Measurements from ENCODE around the gene SPEG.
A peak's percentile ranks its signal among the peaks of the same experiment; 100 is the strongest.

SPEG gene

DNA sequence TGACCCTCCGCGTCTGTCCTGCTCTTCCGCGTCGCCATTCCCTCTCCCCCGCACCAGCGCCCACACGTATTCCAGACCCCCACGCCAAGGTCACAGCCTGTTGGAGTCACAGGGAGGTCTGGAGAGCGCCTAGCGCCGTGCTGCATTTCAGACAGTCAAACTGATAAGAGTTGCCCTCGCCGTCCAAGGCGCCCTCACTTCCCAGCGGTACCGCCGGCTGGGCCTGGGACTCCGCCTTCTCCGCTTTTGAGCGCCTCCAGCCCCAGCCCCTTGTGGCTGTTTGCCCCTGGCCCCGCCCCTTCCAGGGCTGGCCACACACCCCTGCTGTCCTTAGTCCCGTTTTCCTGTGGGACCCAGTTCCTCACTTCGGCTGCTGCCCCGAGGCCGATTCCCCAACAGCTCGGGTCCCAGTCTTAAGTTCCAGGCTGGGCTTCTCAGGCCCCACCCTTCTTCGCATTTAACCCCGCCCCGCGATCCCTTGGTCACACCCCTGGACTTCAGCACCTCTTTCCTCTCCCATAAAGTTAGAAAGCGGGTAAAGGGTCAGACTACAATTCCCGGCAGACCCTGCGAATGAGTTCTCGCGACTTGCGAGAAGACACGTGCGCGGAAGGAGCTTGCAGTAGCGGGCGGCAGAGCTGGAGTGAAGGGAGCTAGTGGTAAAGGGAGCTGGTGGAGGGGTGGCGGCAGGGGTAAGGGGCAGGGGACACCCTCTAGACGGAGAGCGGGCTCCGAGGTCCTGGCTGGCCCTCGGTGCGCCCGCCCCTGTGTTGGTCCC, 63.8 kb downstream of the SPEG start, which contains the start of gene GMPPA:
Gene GMPPA (plus strand): TSS at position 612 of the 778 bp plus-strand sequence. CDS start 1,085 bp downstream, outside the sequence.
- peak; percentile 95 for DNase-seq

DNA sequence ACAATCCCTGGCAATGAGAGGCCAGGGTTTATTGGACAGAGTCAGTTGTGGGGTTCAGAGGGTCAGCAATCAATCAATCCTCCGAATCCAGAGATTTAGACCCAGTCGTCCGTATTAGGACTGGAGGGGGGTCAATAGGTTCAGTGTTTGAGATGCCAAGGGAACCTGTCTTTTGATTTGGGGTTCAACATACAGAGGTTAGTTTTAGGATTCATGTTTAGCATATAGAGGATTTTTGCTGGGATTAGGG, 64.3 kb downstream of the SPEG start:
- no peak for DNase-seq

DNA sequence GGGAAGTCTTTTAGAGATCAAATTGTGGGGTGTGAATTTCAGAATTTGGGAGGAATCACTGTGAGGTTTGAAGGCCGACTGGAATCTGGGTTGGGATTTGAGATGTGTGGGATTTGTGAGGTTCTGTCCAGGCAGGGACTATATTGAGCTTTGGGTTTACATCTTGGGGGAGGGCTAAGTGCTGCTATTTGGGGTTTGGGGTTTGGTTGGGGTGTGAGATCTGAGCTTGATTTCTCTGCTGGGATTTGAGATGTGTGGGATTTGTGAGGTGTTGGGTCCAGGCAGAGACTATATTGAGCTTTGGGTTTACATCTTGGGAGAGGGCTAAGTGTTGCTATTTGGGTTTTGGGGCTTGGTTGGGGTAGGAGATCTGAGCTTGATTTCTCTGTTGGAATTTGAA, 64.9 kb downstream of the SPEG start:
- no peak for DNase-seq

DNA sequence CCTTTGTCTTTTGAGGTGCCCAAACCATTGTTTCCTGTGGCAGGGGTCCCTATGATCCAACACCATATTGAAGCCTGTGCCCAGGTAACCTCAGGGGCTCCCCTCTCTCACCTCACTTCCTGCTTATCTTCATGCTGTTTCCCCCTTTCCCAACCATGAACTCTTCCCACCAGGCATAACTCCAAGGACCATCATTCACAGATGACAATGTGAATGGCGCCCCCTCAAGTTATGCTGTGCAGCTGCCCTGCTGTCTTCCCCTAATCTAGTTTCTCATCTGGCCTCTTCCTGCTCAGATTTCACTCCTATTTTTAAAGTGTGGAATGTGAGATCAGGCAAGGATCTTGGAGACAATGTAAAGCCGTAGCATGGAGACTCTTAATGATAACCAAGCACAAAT, 65.5 kb downstream of the SPEG start:
- no peak for DNase-seq

DNA sequence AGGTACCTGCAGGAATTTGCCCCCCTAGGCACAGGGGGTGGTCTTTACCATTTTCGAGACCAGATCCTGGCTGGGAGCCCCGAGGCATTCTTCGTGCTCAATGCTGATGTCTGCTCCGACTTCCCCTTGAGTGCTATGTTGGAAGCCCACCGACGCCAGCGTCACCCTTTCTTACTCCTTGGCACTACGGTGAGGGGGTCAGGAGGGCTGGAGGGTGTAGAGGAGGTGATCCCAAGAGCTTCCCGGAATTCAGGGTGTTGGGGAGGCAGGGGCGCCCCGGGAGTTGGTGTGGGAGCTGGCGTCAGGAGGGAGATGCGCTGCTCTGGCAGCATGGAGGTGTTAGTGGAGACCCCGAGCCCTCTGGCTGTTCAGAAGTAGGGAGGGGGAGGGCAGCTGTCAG, 67.2 kb downstream of the SPEG start:
- no peak for DNase-seq

DNA sequence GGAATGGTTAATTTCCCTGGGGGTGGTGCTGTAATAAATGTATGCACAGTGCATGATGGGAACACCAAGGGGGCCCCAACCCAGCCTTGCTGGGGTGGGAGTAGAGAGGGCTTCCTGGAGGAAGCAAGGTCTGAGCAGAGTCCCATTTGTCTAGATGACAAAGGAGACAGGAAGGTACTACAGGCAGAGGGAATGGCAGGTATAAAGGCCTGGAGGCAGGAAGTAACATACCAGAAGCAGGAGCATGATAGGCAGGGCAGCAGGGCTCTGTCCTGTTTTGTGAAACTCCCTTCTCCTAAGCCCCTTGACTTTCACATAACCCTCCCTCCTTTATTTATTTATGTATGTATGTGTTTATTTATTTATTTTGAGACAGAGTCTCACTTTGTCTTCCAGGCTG, 68.0 kb downstream of the SPEG start:
- no peak for DNase-seq

DNA sequence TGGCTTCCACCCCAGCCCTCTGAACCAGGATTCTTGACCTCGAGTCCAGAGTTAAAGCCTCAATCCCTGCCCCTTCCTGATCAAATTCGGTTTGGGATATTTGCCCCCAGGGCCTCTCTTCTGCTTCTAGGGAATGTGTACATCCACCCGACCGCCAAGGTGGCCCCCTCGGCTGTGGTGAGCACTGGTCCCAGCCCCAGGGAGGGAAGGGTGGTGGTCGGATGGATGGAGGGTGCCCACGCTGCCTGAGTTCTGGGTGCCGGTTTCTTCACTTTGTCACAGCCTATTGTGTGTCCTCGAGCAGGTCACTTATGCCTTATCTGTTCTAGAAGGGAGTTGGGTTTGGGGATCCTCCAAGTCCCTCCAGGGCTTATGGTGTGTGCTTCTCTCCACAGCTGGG, 70.9 kb downstream of the SPEG start:
- DNase-seq: no peak

DNA sequence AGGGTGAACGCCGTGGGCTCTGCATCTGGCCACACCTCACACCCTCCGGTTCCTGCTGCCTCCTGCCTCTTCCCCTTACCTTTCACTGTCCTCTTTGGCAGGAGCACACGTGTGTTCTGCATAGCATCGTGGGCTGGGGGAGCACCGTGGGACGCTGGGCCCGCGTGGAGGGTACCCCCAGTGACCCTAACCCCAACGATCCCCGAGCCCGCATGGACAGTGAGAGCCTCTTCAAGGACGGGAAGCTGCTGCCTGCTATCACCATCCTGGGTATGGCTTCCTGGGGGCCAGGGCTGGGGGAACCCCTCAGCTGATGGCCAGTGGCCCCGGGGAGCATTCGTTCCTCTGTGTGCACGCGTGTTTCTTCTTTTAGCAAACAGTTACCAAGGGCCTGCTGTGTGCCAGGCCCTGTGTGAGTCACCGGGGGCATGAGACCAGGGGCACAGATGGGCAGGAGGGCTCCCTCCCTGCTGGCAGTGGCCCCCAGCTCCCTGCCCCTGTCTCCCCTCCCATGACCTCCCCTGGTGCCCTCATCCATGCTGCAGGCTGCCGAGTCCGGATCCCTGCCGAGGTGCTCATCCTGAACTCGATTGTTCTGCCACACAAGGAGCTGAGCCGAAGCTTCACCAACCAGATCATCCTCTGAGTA, 71.6 kb downstream of the SPEG start:
- DNase-seq: no peak

DNA sequence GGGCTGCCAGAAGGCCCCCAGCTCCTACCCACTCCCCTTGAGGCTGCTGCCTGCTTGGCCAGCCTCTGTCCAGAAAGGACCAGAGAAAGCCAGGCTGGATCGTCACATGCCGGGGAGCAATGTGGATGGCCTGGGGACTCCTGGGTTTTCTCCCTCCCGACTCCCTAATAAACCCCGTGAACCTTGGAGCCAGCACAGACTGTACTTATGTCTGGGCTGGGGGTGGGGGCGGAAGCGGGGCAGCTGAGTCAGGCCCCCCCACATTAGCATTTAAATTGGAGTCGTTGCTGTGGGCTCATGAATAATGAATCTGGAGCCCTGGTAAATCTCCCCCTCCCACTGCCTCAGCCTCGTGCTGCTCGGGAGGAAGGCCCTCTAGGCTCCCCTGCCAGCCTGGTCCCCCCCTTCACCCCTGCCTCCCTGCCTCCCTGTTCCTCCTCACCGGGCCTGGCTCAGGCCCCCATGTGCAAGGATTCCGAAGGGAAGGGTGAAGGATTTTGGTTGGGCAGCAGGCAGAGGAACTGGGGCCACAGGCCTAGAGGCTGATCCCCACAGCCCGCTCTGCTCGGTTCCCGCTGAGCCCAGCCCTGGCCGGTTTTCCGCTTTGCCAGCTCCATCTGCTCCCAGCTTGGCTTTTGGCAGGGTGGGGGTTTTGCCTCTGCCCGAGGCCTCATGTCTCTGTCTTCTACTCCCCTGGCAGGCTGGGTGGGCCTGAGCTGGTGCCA, 72.3 kb downstream of the SPEG start:
- DNase-seq: no peak

DNA sequence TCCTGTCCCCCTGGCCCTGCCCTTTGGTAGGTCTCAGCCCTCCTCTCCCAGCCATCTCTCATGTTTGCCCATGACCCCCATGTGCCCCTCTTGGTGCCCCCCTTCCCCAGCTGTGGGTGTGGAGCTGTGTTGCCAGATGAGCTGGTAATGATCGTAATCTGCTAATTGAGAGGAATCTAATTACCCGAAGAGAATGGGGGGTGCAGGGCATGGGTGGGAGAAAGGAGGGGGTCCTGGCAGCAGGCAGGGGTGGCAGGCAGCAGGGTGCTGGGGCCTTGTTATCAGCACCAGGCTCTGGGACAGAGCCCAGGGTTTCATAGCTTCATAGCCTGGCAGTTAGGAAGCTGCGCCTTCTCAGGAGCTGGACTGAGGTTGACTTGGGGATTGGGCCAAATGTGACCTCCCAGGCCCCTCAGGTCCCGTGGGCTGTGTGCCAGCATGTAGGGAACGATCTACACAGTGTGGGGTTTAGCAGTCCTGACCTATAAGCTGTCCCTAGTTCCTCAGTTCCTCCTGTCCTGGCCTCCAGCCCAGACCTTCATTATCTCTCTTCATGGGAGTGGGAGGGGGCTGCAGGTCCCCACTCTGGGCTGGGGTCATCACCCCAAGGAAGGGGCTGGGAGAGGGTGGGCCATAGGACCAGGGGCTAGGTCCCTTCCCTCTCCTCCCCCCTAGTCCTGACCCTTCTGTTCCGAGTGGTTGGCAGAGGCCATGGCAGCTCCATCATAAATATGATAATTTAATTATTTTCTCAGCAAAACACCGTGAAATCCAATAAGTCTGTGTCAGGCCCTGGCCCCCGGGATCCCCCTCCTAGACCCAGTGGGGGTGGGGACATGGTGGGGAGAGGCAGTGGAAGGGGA, 73.2 kb downstream of the SPEG start:
- no peak for DNase-seq

DNA sequence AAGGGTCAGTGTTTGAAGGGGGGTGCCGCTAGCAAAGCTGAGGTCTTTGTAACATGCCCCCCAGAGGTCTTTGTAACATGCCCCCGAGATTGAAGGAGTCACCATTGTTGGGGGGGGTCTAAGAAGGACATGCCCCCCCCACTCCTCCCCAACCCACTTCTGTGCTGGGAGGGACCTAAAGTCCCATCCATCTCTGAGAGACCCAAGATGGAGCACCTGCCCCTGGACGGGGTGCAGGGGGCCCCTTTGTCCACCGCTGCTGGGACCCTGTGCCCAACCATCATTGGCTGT, 73.7 kb downstream of the SPEG start:
- DNase-seq: no peak

DNA sequence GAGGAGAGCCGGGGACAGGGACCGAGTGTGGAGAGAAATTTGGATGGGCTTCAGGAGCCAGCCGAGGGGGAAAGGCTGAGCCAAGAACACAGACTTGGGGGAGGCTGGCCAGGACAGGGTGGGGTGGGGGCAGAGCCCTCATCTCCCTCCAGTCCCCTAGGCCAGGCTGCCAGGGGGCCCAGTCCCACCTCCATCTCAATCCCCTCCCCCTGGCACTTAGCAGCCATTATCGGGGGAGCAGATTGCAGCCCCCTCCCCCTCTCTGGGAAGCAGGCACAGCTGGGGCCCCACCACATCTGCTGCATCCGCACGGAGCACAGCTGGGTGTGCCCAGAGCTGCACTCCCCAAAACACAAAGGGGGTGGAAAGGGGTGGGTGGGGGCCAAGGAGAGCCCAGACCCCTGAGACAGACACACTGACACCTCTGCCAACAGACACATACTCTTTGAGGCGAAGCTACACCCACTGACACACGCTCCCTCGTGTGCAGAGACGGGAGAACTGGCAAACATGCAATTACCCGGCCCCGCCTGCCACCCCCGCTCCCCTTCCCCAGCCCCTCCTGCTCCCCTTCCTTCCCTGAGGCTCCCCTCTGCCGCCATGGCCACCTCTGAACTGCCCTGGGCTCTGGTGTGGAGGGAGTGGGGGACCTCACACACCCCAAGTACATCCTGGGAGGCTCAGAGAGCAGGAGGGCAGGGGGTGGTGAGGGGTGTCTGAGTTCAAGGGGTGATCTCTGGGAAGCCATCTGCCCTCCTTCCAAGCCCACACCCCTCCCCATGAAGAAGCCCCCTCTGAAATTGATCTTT, 74.5 kb downstream of the SPEG start:
- DNase-seq: no peak

DNA sequence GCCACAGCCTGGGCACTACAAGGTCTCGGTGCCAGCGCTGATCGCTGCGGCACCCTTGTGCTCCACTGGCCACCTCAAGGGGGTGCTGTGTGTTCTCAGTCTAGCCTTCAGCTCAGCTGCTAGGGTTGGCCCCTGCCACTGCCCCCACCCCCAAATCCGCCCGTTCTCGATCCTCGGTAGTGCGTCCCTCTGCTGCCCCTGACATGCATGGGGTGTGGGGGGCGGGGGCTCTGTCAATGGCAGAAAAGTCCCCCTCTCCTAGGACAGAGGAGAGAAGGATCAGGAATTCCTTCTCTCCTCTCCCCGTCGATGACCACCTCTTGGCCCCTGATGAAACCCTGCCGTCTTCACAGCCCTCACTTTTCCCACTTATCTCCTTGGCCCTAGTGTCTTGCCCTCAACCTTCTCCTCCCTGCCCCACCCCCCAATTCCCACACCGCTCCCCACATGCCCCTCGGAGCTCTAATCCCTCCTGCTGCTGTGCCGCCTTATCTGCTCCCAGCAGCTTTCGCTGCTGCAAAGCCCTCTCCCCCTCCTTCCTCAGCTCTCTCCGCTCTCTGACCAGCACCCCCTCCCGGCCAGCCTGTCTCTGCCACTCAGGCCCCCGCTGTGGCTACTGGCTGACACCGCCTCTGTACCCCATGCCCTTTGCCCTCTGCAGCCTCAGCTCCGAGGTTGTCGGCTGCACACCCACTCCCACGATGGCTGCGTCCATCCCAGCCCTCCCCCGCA, 75.3 kb downstream of the SPEG start:
- peak; percentile 73 for DNase-seq

DNA sequence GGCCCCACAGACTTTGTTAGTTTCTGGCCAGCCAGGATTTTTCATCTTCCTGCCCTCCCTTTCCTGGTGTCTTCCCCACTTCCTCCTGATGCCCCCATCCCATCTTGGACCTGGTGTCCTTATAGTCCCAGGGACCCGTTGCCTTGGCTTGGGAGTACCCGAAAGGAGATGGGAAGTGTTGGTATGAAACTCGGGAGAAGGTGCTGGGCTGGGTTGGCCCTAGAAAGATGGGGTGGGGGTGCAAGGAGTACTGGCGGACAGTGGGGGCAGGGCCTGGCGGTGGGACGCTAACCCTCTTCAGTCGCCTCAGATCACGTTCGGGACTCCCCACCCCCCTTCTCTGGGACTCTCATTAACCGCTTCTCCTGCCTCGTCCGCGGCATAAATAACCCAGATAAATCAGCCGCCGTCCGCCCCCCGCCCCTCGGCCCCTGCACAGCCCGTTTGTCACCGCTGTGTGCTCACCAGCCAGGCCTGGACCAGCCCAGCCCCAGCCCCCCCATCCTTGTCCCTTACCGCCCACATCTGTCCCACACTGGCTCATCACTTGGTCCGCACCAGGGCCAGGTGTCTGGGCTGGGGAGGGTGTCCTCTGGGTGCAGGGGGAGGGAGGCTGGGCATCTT, 76.0 kb downstream of the SPEG start:
- DNase-seq: no peak

DNA sequence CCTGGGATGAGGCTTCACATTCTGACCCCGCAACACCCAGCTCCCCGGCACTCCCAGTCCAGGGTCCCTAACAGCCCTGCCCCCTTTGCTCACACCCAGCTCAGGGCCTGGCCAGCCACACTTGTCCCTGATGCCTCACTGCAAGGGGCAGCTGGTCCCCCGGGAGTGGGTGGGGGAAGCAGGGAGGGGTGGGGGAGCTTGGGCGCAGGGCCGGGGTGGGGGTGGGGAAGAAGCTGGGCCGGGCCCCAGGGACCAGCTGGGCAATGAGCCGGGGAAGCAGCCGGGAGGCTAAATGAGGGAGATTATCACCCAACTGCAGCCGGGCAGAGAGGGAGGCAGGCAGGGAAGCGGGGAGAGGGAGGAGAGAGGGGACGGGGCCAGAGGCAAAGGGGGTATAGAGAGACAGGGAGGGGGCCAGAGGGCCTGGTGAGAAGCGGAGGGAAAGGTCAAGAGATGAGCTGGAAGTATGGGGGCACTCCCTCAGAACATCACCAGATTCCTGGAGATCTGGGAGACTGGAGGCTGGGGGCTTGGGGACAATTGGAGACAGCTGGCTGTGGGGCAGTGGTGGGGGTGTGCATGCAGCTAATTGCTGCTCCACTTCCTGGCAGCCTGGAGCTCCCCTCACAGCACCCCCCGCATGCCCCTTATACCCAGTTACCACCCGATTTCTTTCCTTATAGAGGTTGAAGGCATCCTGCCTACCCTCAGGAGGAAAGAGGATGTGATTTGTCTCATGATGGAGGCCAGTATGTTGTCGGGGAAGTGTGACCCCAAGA, 77.1 kb downstream of the SPEG start:
- DNase-seq: no peak

DNA sequence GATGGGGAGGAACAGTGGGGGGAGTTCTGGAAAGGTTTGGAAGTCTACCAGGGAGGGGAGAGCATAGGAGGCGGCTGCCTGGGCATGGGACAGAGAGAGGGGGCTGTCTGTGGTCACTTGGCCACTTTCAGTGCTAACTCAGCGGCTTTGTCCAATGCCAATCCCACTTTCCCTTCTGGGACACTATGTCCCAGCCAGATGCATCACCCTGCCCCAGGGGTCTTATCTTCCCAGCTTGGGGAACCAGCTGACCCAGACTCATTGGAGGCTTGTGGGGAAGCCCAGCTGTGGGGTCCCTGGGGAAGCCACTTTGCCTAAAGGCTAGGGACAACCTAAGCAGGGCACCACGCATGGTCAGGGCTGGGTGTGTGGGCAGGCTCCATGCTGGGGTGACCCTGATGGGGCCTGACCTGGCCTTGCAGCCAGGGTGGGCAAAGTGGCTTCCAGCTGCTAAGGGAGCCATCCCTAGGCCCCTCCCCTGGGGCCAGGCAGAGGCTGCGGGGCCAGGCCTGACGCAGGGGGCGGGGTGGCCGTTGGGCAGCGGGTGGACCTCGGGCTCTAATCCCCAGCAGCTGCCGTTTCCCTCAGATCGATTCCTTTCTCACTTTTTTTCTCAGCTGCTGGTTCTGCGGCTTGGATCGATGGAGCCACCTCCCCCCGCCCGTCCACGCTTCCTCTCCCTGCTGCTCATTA, 78.0 kb downstream of the SPEG start:
- DNase-seq: no peak

DNA sequence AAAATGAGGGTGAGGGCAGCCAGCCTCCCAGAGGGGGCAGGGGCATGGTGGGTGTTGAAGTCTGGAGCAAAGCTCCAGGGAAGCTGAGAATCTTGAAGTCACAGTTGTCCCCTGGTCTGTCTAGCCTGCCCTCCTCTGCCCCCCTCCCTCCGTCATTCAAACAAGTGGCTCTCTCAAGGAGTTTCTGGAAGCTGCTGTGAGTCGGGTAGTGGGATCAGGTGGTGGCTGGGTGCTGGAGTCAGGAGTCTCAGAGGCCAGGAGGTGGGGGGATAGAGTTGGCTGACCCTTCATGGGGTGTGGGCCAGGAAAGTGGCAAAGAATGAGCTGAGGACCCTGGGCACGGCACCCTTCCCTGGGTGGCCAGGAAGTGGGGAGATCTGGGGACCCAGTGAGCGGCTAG, 79.1 kb downstream of the SPEG start:
- no peak for DNase-seq

DNA sequence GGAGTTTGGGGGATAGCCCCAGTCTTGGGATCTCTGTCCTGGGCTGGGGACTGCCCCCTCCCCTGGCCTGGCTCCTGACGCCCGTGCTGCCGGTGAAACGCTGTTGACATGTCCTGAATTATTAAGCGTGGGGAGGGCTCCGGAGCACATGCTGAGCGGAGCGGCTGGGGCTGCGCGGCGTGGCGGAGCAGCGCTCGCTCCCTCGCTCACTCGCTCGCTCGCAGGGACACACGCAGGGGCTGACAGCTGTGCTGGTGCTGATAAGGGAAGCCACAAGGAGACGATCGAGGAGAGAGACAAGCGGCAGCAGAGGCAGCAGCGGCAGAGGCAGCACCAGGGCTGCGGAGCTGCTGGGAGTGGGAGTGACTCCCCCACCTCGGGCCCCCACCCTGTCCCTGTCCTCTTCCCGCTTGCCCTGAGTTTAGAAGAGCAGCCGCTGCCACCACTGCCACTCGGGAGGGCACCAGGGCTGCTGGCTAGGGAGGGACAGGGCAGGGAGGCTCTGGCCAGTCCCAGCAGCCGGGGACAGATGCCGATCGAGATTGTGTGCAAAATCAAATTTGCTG, 79.6 kb downstream of the SPEG start, which contains the start of gene ASIC4:
Gene ASIC4 (plus strand): TSS at position 287 of the 566 bp plus-strand sequence. CDS start 243 bp downstream, at position 530.
- no peak for DNase-seq

DNA sequence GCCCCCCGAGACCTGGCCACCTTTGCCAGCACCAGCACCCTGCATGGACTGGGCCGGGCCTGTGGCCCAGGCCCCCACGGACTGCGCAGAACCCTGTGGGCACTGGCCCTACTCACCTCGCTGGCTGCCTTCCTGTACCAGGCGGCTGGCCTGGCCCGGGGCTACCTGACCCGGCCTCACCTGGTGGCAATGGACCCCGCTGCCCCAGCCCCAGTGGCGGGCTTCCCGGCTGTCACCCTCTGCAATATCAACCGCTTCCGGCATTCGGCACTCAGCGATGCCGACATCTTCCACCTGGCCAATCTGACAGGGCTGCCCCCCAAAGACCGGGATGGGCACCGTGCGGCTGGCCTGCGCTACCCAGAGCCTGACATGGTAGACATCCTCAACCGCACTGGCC, 80.2 kb downstream of the SPEG start:
- DNase-seq: no peak
